GM19240 (cell line): ENCODE results near the gene AP2A1.
"Not testable (repeated sequence)": the region's sequence is repeated elsewhere in the genome, so short reads cannot be mapped to it uniquely, and the experiment has no call there.

Source experiments
- DNase-seq: peaks from one replicate; pipeline ENCODE4 v3.0.0; 2011; ENCODE audit warnings: low spot score; ENCODE audit not compliant: insufficient read length

Gene AP2A1

DNA sequence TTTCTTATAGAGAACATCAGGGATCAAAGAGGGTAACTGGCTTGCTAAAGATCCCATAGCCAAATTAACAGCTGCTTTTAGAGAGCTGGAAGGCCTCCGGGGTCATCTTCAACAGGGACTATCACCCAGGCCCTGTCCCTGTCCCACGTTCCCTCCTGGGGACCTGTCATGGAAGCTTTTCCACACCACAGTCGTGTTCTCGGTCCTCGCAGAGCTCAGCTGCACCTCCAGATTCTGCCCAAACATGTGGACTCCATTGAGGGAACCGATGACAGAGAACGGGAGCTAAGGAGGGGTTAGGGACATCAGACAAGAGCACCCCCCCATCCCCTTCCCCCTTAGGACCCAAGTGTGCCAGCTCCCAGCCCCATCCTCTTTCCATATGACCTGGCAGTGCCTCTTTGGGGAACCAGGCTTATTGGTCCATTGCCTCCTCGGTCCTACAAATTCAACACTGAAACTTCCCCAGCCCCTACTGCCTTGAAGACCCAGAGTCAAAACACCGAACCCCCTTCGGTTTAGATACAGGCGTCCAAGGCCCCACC, 45.7 kb downstream of the AP2A1 start:
- DNase-seq: no peak

DNA sequence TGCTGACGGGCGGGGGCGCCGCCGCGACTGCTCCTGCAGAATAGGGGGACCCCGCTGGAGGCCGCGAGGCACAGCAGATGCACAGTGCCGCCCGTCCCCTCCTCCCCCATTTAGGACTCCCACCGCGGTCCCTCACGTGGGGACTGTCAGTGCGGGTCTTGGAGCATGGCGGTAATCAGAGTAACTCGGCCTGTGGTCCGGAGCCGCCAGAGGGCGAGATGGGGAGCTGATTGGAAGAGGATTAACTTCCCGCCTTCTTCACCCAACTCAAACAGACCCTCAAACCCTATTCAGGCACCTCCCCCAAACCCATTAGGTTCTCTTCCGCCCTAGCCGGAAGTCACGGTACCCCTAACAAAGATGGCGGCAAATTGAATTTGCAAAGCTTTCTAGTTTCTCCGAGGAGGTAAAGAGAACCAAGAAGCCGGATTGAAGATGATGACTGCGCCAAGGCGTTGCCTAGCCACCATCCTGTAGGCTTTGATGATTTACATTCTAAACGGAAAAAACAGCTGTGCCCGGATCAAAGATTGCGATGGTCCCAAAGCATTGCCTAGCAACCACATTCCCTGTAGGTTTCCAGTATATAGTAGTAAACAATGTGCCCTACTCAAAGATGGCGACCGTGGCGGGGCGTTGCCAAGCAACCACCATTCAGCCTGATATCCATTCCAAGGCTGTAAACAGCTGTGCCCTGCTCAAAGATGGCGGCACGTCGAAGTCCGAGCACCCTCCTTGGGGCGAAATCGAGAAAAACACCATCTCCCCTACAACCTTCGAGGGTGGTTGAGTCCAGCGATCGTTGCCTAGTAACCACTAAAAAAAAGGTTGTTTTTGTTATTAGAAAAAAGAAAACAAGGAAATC, 46.4 kb downstream of the AP2A1 start, which contains the start of gene FUZ:
FUZ (minus strand) TSS at position 296 of the 865 bp plus-strand sequence; CDS start at position 110, 186 bp downstream.
- DNase-seq: peak; percentile 88

DNA sequence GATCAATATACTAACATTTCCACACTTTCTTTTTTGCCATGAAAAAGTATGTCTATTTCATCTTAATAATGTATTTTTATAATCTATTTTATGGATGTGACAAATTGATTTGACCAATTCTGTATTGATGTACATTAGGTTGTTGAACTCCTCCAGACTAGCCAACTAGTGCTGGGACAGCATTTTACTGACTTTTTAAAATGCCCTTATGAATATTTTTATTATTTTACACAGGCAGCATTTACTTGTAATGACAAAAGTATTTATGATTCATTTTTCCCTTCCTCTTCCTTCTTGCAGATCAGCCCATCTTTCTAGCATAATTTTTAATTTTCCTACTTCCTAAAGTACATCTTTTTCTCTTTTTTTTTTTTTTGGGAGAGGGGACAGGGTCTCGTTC, 47.2 kb downstream of the AP2A1 start:
- DNase-seq: no peak

DNA sequence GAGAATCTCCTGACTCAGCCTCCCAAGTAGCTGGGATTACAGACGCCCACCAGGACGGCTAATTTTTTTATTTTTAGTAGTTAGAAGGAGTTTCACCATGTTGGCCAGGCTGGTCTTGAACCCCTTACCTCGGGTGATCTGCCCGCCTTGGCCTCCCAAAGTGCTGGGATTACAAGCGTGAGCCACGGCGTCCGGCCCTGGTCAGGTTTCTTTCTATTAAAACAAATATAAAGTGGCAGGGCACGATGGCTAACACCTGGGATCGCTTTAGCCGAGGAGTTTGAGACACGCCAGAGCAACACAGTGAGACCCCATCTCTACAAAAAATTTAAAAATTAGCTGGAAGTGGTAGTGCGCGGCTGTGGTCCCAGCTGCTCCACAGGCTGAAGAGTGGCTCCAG, 49.8 kb downstream of the AP2A1 start:
- DNase-seq: no peak

DNA sequence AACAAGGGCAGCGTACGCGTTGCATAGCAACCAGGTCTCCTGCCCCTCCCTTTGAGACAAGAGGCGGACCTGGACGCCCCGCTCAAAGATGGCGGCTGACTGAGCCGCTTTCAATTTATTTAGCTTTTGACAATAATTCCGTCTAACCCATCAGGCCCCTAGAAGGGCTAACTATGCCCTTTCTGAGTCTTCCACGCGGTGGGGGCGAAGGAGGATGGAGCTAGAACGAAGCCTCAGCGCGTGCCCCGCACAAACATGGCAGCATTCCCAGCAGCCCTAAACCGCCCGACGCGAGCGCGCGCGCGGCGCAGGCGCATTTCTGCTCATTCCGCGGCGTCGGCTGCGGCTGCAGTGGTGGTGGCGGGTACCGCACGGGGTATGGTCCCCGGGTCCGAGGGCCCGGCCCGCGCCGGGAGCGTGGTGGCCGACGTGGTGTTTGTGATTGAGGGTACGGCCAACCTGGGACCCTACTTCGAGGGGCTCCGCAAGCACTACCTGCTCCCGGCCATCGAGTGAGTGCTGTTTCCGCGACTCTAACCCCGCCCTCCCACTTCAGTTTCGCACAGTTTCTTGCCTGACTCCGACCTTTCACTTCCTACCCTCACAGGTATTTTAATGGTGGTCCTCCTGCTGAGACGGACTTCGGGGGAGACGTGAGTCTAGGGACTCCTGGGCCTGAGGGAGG, 51.3 kb downstream of the AP2A1 start, which contains the start of gene MED25:
MED25 (plus strand) TSS at position 326 of the 685 bp plus-strand sequence; CDS start at position 379, 53 bp downstream.
- DNase-seq: peak; percentile 82

DNA sequence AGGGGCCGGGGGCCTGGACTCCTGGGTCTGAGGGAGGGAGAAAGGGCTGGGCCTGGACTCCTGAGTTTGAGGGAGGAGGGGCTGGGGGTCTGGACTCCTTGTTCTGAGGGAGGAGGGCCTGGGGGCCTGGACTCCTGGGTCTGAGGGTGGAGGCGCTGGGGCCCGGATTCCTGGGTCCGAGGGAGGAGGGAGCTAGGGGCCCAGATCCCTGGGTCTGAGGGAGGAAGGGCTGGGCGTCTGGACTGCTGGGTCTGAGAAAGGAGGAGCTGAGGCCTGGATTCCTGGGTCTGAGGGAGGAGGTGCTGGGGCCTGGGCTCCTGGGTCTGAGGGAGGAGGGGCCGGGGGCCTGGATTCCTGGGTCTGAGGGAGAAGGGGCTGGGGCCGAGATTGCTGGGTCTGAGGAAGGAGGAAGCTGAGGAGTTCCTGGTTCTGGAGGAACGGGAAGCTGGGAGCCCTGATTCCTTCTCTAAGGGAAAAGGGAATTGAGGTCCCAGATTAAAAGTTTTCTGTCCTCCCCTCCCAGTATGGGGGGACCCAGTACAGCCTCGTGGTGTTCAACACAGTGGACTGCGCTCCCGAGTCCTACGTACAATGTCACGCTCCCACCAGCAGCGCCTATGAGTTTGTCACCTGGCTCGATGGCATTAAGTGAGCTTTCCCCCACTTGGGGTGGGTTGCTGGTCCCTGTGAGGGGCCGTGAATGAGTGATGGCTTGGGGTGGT, 52.0 kb downstream of the AP2A1 start:
- DNase-seq: no peak

DNA sequence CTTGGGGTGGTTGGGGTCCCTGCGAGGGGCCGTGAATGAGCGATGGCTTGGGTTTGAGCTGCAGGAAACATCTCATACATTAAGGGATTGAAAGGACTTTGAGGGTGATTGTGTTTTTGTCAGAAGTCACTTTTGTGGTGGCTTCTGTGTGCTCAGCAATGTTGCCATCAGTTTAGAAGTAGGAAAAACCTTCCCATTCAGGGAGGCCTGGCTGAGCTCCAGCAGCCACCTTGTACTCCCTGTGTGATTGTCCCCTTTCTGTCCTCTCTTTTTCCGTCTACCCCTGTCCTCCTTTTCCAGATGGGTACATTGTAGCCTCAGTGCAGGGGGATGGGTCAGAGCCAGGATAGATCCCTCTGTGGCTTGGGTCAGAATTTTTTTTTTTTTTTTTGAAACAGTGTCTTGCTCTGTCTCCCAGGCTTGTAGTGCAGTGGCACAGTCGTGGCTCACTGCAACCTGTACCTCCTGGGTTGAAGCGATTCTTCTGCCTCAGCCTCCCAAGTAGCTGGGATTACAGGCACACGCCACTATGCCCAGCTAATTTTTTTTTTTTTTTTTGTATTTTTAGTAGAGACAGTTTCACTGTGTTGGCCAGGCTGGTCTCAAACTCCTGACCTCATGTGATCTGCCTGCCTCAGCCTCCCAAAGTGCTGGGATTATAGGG, 52.8 kb downstream of the AP2A1 start:
- DNase-seq: not testable (repeated sequence)

DNA sequence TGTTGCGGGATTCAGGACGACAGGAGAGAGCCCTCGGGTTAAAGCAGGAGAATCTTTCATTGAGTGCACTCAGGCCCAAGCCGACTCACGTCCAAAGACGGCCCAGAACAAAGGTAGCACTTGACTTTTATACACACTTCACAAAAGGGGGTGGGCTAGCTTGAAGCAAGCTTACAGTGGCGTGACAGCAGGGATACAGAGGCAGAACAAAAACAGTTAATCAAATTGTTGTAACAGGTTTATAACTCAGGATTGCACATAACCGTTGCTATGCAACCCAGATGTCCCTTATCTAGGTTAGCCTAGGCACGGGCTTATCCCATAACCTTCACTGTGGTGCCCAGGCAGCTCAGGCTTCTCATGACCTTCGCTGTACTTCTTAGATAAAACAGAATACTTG, 53.3 kb downstream of the AP2A1 start:
- DNase-seq: no peak

DNA sequence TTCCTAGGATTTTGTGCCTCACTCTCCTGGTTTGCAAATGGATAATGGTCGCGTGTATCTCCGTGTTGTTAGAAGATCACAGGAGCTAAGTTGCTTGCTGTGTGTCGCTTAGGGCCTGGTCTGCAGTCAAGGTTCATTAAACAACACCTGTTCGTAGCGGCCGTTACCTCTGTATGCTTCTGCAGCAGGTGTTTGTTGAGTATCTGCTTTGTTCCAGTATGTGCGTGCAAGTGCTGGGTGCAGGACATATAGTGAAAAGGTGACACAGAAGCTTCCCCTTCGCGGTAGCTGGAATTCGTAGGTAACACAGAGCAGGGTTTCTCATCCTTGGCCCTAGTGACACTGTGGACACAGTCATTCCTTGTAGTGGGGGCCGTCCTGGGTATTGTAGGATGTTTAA, 56.7 kb downstream of the AP2A1 start:
- DNase-seq: no peak

DNA sequence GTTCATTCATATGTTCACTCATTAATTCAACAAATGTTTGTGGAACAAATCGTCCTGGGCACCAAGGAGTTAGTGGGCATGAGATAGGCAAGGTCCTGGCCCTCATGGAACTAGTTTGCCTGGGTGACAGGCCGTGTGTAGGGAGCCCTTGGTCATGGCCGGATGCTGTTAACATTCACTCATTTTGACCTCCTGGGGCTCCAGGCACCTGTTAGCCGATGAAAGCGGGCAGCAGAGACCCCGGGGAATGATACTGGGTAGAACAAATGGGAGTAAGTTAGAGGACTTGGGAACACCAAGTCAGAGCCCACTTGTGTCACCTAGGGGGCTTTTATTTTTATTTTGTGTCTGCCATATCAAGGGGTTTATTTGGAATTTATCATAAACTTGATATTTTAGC, 57.9 kb downstream of the AP2A1 start:
- no peak for DNase-seq

DNA sequence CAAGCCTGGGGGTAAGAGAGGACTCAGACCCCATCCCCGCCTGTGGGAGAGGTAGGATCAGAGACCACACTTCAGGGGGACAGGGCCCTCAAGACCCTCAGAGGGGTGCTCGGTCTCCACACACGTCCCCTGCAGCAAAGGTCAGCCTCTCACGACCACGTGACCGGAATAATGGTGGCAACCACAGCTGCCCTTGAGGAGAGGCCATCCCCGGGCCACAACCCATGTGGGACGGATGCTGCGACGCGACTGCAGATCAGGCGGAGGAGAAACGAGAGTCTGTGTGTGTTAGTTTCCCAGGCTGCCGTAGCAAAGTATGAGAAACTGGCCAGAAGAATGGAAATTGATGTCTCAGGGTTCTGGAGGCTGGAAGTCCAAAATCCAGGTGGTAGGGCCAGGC, 60.2 kb downstream of the AP2A1 start:
- DNase-seq: no peak

DNA sequence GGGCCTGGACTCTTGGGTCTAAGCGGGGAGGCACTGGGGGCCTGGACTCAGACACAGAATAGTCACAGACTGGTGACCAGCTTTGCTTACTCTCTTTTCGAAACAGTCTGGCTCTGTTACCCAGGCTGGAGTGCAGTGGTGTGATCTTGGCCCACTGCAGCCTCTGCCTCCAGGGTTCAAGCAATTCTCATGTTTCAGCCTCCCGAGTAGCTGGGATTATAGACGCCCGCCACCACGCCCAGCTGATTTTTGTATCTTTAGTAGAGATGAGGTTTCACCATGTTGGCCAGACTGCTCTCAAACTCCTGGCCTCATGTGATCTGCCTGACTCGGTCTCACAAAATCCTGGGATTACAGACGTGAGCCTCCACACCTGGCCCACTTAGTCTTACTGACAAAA, 62.4 kb downstream of the AP2A1 start:
- DNase-seq: no peak

DNA sequence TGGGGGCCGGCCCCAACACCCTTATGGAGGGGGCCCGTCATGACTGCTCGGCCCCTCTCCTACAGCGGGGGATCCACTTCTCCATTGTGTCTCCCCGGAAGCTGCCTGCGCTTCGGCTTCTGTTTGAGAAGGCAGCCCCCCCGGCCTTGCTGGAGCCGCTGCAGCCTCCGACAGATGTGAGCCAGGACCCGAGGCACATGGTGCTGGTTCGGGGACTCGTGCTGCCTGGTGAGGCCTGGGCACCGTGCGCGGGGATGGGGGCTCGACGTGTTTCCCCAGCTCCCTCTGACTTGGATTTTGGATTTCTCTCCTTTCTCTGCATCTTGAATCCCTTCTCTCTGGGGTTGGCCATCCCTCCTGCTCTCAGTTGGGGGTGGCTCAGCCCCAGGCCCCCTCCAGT, 62.9 kb downstream of the AP2A1 start:
- no peak for DNase-seq

DNA sequence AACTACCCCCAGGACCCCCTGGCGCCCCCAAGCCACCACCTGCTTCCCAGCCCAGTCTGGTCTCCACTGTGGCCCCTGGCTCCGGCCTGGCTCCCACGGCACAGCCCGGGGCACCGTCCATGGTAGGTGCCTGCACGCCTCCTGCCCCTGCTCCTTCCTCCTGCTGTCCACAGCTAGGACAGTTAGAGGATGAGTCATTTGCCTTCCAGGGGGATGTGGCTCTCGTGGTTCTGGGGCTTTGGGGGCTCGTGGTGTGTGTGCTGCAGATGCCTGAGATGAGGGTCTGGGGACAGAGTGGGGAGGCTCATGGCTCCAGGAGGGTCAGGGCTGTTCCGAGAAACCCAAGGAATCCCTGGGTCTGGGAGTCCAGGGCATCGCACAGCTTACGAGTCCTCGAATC, 64.0 kb downstream of the AP2A1 start:
- no peak for DNase-seq

DNA sequence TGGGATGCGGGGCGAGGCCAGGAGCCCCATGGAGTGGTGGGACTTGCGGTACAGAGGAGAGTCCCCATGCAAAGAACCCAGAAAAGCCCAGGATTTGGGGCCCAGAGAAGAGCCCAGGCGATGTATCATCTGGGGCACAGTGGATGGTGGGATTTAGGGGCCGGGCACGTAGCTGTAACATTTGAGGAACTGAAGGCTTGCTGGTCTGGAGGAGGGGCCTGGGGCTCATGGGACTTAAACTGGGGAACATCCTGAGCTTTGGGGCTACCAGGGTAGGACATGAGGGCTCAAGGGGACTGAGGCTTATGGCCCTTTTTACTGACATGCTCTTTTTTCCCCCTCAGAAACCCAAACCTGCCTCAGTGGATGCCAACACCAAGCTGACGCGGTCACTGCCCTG, 64.8 kb downstream of the AP2A1 start:
- DNase-seq: no peak

DNA sequence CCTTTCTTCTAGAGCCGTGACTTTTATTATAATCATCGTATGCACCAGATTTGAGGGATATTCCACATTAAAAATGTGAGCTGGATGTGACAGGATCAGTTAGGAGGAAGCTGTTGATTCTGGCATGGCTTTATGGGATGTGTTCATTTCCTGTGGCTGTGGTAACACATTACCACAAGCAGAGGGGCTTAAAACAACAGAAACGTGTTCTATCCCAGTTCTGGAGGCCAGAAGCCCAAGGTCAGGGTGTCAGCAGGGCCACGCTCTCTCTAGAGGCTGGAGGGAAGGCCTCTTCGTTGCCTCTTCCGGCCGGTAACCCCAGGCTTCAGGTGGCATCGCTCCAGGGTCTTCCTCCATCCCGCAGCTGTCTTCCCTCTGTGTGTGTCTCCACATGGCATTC, 65.8 kb downstream of the AP2A1 start:
- DNase-seq: no peak

DNA sequence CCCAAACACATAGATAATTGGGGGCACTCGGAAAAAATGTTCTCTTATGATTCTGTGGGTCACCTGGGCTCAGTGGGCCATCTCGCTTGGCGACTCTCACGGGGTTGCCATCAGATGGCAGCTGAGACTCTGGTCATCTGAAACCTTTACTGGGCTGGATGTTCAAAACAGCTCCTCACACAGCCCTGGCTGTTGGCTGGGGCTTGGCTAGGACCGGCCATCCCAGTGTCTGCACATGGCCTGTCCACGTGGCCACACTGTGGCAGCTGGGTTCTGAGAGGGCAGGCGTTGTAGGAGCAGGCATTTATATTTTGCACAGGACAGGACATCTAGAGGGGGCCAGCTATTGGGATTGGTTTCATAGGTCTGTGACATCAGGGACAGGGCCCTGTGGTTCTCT, 66.8 kb downstream of the AP2A1 start:
- DNase-seq: no peak

DNA sequence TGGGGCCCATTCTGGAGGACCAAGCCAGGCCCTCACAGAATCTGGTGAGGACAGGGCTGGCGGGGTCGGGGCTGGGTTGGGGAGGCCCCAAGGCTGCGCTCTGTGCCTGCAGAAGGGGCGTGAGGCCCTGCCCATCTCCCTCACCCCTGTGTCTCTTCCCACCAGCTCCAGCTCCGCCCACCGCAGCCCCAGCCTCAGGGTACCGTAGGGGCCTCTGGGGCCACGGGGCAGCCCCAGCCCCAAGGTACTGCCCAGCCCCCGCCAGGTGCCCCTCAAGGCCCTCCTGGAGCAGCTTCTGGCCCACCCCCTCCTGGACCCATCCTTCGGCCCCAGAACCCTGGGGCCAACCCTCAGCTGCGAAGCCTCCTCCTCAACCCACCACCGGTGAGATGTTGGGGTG, 68.8 kb downstream of the AP2A1 start:
- no peak for DNase-seq

DNA sequence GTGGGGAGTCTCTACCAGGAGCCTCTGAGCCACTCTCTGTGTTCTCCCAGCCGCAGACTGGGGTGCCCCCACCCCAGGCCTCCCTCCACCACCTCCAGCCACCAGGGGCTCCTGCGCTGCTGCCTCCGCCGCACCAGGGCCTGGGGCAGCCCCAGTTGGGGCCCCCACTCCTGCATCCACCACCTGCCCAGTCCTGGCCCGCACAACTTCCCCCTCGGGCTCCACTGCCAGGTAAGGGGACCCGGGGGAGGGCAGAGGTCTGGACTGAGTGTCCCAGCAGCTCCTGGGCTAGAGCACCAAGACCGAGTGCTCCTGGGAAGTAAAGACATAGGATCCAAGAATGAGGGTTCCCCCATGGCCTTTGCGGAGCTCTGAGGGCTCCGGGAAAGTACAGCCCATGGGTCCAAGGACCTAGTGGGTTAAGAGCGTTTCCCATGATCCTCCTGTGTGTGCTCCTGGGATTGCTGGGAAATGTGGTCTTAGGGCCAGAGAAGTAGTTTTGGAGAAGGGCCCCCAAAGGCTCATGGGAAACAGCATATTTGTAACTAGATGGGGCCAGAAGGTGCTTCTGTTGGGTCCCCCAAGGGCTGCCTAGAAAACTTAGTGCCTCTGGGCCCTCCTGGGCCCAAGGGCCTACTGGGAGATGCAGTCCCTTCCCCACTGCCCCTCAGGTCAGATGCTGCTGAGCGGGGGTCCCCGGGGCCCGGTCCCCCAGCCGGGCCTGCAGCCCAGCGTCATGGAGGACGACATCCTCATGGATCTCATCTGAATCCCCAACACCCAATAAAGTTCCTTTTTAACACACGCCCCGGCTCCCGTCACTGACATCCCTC, 69.6 kb downstream of the AP2A1 start:
- DNase-seq: no peak

DNA sequence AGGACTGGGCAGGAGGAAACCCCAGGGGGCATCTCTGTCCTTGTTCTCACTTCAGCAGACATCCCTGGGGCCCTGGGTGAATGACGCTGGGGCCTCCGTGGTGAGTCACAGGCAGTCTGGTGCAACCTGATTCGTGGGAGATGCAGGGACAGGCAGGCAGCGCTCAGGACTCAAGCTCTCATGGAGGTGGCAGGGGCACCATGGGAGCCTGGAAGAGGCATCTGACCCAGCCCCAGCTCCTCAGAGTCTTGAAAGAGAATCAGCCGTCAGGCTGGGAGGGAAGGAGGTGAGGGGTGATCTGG, 70.2 kb downstream of the AP2A1 start:
- DNase-seq: no peak

DNA sequence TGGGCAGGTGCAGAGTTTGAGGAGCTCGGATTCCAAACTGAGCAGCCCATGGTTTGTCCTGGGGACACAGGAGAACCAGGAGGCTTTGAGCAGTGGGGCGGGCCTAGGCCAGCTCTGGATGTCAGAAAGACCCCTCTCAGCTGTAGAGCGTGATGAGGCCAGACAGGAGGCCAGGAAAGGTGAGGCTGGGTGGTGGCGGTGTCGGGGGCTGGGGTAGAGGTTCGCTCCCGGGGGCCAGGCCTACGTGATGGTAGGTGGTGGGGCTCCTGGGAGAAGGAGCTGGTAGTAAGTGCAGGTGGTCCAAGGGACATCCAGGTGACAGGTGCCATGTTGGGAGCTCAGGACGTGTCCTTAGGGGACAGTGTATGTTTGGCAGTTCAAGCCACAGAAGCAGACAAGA, 70.6 kb downstream of the AP2A1 start:
- DNase-seq: no peak
